Immature natural killer cell (primary cell): ENCODE data around the gene UCN. TPM values are rescaled to one million over a fixed set of nuclear protein-coding genes. Genes with fewer than 3 reads are reported as not detected.

Experiments used
- DNase-seq, 3 donors: peaks; one replicate each; pipeline ENCODE4 v3.0.0; 2022; ENCODE audit warnings: mixed read lengths in 1 of 3
- H3K27ac Mint-ChIP-seq, 6 donors: one replicate each; pipeline ENCODE4 v1.8.0; 2020; ENCODE audit warnings: mixed read lengths in 6 of 6, mild to moderate bottlenecking in 5 of 6, inconsistent platforms in 4 of 6, moderate library complexity in 3 of 6
- H3K27me3 Mint-ChIP-seq, 3 donors: one replicate each; pipeline ENCODE4 v1.8.0; 2020 to 2021; ENCODE audit warnings: low read depth in 3 of 3, mild to moderate bottlenecking in 3 of 3, mixed read lengths in 3 of 3, moderate library complexity in 3 of 3, inconsistent platforms in 1 of 3
- H3K36me3 Mint-ChIP-seq, 3 donors: one replicate each; pipeline ENCODE4 v1.8.0; 2020; ENCODE audit warnings: mixed read lengths in 3 of 3, inconsistent platforms in 2 of 3, mild to moderate bottlenecking in 2 of 3
- H3K4me1 Mint-ChIP-seq, 2 donors: one replicate each; pipeline ENCODE4 v1.8.0; 2020; ENCODE audit warnings: inconsistent platforms in 2 of 2, mild to moderate bottlenecking in 2 of 2, mixed read lengths in 2 of 2, moderate library complexity in 1 of 2
- H3K4me3 Mint-ChIP-seq, 5 donors: one replicate each; pipeline ENCODE4 v1.8.0; 2020; ENCODE audit warnings: mild to moderate bottlenecking in 5 of 5, mixed read lengths in 5 of 5, inconsistent platforms in 3 of 5, moderate library complexity in 3 of 5
- H3K9me3 Mint-ChIP-seq, 6 donors: one replicate each; pipeline ENCODE4 v1.8.0; 2020; ENCODE audit warnings: mild to moderate bottlenecking in 6 of 6, mixed read lengths in 6 of 6, inconsistent platforms in 4 of 6, moderate library complexity in 3 of 6
- polyA plus RNA-seq, 3 donors: library from polyadenylated mRNA; unstranded; fragments of 300-500 nt; fragmentation: Illumina TruSeq; gene quantifications; one replicate each; pipeline ENCODE4 v1.2.3, GENCODE V29; 2021

UCN gene
- polyA plus RNA-seq, 3 donors from 2014 or later: 0.66 TPM; not detected in 2

DNA sequence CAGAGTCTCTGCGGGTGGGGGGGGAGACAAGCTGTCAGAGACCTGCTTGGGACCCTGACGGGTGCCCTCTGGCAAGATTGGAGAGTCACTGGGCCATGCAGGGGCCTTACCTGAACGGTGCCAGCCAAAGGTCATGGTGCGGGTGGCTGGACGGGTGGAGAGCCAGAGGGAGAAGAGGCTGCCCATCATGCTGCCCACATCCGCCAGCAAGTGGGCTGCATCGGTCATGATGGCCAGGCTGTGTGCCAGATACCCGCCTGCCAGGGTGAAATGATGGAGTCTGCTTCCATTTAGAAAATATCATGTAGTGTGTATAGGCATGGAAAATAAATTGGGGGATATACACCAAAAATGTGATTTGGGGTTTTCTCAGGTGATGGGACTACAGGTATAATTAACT lies 50.2 kb downstream of the UCN start:
- Mint-ChIP-seq H3K9me3 (peaks cover 0 to 4% (median 0%) of the 10 kb centered on the region in 6 donors), H3K36me3 (no peaks in the 10 kb centered on the region), H3K4me1 (peaks cover 11 to 15% of the 10 kb centered on the region in 2 donors), H3K27ac (no peak overlapping the region), H3K27me3 (peaks cover 19 to 29% (median 29%) of the 10 kb centered on the region in 3 donors), H3K4me3 (no peak overlapping the region)
- DNase-seq: no peak

Other genes starting within 250 kb of the UCN start
- gene OST4, start 236.8 kb downstream of the UCN start, polyA plus RNA-seq: 100 to 1,000 TPM; 677 to 899 (median 681) TPM
- gene EMILIN1, start 229.8 kb downstream of the UCN start, polyA plus RNA-seq: 1 to 10 TPM in 1 of 3 donors, under 1 TPM in 2; 0.80 to 1.3 (median 0.92) TPM
- gene KHK, start 221.7 kb downstream of the UCN start, polyA plus RNA-seq: 1 to 10 TPM; 7.0 to 9.5 (median 8.4) TPM
- not detected for gene CGREF1, start 189.3 kb downstream of the UCN start, polyA plus RNA-seq
- 1 to 10 TPM in 2 of 3 donors, under 1 TPM in 1; 0.38 to 5.5 (median 1.5) TPM for gene ABHD1, start 184.6 kb downstream of the UCN start, polyA plus RNA-seq
- gene PREB, start 173.8 kb downstream of the UCN start, polyA plus RNA-seq: 100 to 1,000 TPM in 1 of 3 donors, 10 to 100 TPM in 2; 90.9 to 105 (median 94.2) TPM
- gene PRR30, start 169.0 kb downstream of the UCN start, polyA plus RNA-seq: not detected
- gene TCF23, start 159.4 kb downstream of the UCN start, polyA plus RNA-seq: not detected
- 100 to 1,000 TPM; 264 to 391 (median 388) TPM for gene ATRAID, start 96.4 kb downstream of the UCN start, polyA plus RNA-seq
- gene SLC5A6, start 96.2 kb downstream of the UCN start, polyA plus RNA-seq: 10 to 100 TPM in 2 of 3 donors, 1 to 10 TPM in 1; 5.3 to 15.1 (median 11.5) TPM
- gene CAD, start 91.1 kb downstream of the UCN start, polyA plus RNA-seq: 10 to 100 TPM in 1 of 3 donors, 1 to 10 TPM in 2; 6.9 to 17.8 (median 8.5) TPM
- not detected for gene SLC30A3, start 45.4 kb downstream of the UCN start, polyA plus RNA-seq
- gene DNAJC5G, start 33.0 kb downstream of the UCN start, polyA plus RNA-seq: not detected
- under 1 TPM; 0.12 to 0.49 (median 0.48) TPM for gene TRIM54, start 26.0 kb downstream of the UCN start, polyA plus RNA-seq
- gene MPV17, start 14.7 kb upstream of the UCN start, polyA plus RNA-seq: 100 to 1,000 TPM; 101 to 276 (median 130) TPM
- gene GTF3C2, start 48.3 kb upstream of the UCN start, polyA plus RNA-seq: 10 to 100 TPM; 22.1 to 43.7 (median 34.7) TPM
- 10 to 100 TPM; 21.3 to 33.1 (median 24.7) TPM for gene EIF2B4, start 61.9 kb upstream of the UCN start, polyA plus RNA-seq
- 100 to 1,000 TPM; 236 to 321 (median 261) TPM for gene SNX17, start 62.2 kb upstream of the UCN start, polyA plus RNA-seq
- gene ZNF513, start 72.3 kb upstream of the UCN start, polyA plus RNA-seq: 1 to 10 TPM; 2.2 to 6.3 (median 2.7) TPM
- gene PPM1G, start 101.1 kb upstream of the UCN start, polyA plus RNA-seq: 100 to 1,000 TPM in 2 of 3 donors, 10 to 100 TPM in 1; 71.3 to 116 (median 104) TPM
- 100 to 1,000 TPM in 2 of 3 donors, 10 to 100 TPM in 1; 85.7 to 154 (median 147) TPM for gene NRBP1, start 120.2 kb upstream of the UCN start, polyA plus RNA-seq
- under 1 TPM in 1 of 3 donors, not detected in 2; 0.63 TPM for gene KRTCAP3, start 133.9 kb upstream of the UCN start, polyA plus RNA-seq
- 1 to 10 TPM in 2 of 3 donors, under 1 TPM in 1; 0.76 to 8.4 (median 3.1) TPM for gene IFT172, start 181.3 kb upstream of the UCN start, polyA plus RNA-seq
- gene FNDC4, start 186.8 kb upstream of the UCN start, polyA plus RNA-seq: not detected
- not detected for gene GCKR, start 188.4 kb upstream of the UCN start, polyA plus RNA-seq